Measurements from ENCODE around the gene CYP39A1. TPM values are rescaled to one million over a fixed set of nuclear protein-coding genes. Genes with fewer than 3 reads are reported as not detected.

The CYP39A1 gene
- total and polyA plus RNA-seq, 2 experiments from 2014 or later: 1.5 to 3.5 TPM

DNA sequence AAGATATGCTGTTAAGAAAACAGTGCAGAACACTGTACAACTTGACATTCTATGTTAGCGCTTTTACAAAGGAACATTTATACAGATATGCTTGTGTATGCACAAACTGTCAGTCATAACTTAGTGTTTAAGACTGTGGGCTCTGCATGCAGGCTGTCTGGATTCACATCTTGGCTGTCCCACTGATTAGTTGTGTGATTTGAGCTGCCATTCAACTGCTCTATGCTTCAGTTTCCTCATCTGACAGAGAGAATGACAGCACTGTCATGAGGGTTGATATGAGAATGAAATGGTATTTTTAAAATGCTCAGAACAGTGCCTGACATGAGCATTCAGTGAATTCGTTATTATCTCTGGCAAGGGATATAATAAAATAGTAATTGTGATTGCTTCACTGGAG lies 8.9 kb upstream of the CYP39A1 start (continued):
- TF ChIP-seq, protein P1, sequence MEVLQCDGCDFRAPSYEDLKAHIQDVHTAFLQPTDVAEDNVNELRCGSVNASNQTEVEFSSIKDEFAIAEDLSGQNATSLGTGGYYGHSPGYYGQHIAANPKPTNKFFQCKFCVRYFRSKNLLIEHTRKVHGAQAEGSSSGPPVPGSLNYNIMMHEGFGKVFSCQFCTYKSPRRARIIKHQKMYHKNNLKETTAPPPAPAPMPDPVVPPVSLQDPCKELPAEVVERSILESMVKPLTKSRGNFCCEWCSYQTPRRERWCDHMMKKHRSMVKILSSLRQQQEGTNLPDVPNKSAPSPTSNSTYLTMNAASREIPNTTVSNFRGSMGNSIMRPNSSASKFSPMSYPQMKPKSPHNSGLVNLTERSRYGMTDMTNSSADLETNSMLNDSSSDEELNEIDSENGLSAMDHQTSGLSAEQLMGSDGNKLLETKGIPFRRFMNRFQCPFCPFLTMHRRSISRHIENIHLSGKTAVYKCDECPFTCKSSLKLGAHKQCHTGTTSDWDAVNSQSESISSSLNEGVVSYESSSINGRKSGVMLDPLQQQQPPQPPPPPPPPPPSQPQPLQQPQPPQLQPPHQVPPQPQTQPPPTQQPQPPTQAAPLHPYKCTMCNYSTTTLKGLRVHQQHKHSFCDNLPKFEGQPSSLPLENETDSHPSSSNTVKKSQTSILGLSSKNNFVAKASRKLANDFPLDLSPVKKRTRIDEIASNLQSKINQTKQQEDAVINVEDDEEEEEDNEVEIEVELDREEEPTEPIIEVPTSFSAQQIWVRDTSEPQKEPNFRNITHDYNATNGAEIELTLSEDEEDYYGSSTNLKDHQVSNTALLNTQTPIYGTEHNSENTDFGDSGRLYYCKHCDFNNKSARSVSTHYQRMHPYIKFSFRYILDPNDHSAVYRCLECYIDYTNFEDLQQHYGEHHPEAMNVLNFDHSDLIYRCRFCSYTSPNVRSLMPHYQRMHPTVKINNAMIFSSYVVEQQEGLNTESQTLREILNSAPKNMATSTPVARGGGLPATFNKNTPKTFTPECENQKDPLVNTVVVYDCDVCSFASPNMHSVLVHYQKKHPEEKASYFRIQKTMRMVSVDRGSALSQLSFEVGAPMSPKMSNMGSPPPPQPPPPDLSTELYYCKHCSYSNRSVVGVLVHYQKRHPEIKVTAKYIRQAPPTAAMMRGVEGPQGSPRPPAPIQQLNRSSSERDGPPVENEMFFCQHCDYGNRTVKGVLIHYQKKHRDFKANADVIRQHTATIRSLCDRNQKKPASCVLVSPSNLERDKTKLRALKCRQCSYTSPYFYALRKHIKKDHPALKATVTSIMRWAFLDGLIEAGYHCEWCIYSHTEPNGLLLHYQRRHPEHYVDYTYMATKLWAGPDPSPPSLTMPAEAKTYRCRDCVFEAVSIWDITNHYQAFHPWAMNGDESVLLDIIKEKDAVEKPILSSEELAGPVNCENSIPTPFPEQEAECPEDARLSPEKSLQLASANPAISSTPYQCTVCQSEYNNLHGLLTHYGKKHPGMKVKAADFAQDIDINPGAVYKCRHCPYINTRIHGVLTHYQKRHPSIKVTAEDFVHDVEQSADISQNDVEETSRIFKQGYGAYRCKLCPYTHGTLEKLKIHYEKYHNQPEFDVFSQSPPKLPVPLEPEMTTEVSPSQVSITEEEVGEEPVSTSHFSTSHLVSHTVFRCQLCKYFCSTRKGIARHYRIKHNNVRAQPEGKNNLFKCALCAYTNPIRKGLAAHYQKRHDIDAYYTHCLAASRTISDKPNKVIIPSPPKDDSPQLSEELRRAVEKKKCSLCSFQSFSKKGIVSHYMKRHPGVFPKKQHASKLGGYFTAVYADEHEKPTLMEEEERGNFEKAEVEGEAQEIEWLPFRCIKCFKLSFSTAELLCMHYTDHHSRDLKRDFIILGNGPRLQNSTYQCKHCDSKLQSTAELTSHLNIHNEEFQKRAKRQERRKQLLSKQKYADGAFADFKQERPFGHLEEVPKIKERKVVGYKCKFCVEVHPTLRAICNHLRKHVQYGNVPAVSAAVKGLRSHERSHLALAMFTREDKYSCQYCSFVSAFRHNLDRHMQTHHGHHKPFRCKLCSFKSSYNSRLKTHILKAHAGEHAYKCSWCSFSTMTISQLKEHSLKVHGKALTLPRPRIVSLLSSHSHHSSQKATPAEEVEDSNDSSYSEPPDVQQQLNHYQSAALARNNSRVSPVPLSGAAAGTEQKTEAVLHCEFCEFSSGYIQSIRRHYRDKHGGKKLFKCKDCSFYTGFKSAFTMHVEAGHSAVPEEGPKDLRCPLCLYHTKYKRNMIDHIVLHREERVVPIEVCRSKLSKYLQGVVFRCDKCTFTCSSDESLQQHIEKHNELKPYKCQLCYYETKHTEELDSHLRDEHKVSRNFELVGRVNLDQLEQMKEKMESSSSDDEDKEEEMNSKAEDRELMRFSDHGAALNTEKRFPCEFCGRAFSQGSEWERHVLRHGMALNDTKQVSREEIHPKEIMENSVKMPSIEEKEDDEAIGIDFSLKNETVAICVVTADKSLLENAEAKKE (CRISPR knock-in tag; IDR thresholded peaks at IDR 0.05): no peak
- TF ChIP-seq NANOG (IDR thresholded peaks at IDR 0.05; ENCODE audit: borderline replicate concordance): no peak
- no peak for TF ChIP-seq ZNF114 (CRISPR knock-in tag; IDR thresholded peaks at IDR 0.05)
- no peak for TF ChIP-seq ZNF331 (CRISPR knock-in tag; IDR thresholded peaks at IDR 0.05; ENCODE audit: low read depth)
- TF ChIP-seq, protein P2, sequence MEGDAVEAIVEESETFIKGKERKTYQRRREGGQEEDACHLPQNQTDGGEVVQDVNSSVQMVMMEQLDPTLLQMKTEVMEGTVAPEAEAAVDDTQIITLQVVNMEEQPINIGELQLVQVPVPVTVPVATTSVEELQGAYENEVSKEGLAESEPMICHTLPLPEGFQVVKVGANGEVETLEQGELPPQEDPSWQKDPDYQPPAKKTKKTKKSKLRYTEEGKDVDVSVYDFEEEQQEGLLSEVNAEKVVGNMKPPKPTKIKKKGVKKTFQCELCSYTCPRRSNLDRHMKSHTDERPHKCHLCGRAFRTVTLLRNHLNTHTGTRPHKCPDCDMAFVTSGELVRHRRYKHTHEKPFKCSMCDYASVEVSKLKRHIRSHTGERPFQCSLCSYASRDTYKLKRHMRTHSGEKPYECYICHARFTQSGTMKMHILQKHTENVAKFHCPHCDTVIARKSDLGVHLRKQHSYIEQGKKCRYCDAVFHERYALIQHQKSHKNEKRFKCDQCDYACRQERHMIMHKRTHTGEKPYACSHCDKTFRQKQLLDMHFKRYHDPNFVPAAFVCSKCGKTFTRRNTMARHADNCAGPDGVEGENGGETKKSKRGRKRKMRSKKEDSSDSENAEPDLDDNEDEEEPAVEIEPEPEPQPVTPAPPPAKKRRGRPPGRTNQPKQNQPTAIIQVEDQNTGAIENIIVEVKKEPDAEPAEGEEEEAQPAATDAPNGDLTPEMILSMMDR (conservative IDR thresholded peaks at IDR 0.05; ENCODE audit: low read depth in 2 of 2): no peak
- TF ChIP-seq POLR2AphosphoS5 (IDR thresholded peaks at IDR 0.05; ENCODE audit: low read depth): no peak
- no peak for TF ChIP-seq JUNB (IDR thresholded peaks at IDR 0.05; ENCODE audit: unreplicated experiment)

DNA sequence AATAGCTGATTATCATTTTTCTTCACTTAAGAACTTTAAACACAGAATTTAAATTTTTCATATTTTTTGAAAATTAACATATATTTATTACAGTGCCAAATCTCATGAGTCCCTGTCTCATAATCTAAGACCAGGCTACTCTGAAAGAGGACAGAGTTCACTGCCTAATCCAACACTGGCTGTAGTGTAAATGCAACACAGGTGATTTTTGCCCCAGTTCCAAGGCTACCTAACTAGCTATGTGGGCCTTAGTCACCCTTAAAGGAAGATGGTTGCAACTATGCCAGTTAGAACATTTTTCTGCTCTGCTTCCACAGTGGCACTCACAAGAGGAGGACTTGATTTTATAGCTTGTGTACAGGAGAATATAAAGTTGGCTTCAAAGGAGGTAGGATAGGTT lies 5.0 kb upstream of the CYP39A1 start:
- H2AFZ ChIP-seq: no peak overlapping the region
- peaks cover 8% of the 10 kb centered on the region for H3K4me1 ChIP-seq (ENCODE audit: insufficient read depth)
- no peaks in the 10 kb centered on the region; the same call in 1 of the 2 replicates for H4K20me1 ChIP-seq (replicated peaks; ENCODE audit: insufficient read depth)
- Mint-ChIP-seq H3K27me3 (ENCODE audit: insufficient read depth, low read depth, poor library complexity) (peaks cover 12% of the 10 kb centered on the region), H3K4me1 (peaks cover 6% of the 10 kb centered on the region; the same call in 1 of the 3 replicates), H3K9me3 (no peaks in the 10 kb centered on the region; the same call in 2 of the 3 replicates), H3K4me3 (no peak overlapping the region), H3K36me3 (ENCODE audit: low read depth) (peaks cover 4% of the 10 kb centered on the region; the same call in 1 of the 3 replicates), H3K27ac (no peak overlapping the region)
- no peak overlapping the region for H3K4me3 ChIP-seq
- no peaks in the 10 kb centered on the region for H3K9me2 ChIP-seq (ENCODE audit: insufficient read depth)
- H3K27me3 ChIP-seq (ENCODE audit: insufficient read depth): peaks cover 12% of the 10 kb centered on the region
- H3K79me2 ChIP-seq (replicated peaks; ENCODE audit: insufficient read depth): no peaks in the 10 kb centered on the region
- H3K4me2 ChIP-seq: no peak overlapping the region
- ATAC-seq (no peak), DNase-seq (ENCODE audit: low spot score) (no peak)
- no peaks in the 10 kb centered on the region for H3F3A ChIP-seq (replicated peaks; ENCODE audit: low read depth)
- no peak overlapping the region for H3K27ac ChIP-seq (ENCODE audit: low read depth)
- no peaks in the 10 kb centered on the region; the same call in 1 of the 2 replicates for H3K36me3 ChIP-seq (ENCODE audit: insufficient read depth)
- TF ChIP-seq EZH2 (IDR thresholded peaks at IDR 0.05; ENCODE audit: low read depth, unreplicated experiment): no peak
- TF ChIP-seq JUNB (IDR thresholded peaks at IDR 0.05; ENCODE audit: unreplicated experiment): no peak
- TF ChIP-seq, protein P3, sequence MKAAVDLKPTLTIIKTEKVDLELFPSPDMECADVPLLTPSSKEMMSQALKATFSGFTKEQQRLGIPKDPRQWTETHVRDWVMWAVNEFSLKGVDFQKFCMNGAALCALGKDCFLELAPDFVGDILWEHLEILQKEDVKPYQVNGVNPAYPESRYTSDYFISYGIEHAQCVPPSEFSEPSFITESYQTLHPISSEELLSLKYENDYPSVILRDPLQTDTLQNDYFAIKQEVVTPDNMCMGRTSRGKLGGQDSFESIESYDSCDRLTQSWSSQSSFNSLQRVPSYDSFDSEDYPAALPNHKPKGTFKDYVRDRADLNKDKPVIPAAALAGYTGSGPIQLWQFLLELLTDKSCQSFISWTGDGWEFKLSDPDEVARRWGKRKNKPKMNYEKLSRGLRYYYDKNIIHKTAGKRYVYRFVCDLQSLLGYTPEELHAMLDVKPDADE (IDR thresholded peaks at IDR 0.05): no peak
- TF ChIP-seq NANOG (IDR thresholded peaks at IDR 0.05; ENCODE audit: borderline replicate concordance): no peak
- no peak for TF ChIP-seq ZNF331 (CRISPR knock-in tag; IDR thresholded peaks at IDR 0.05; ENCODE audit: low read depth)
- TF ChIP-seq, protein P2 (conservative IDR thresholded peaks at IDR 0.05; ENCODE audit: low read depth in 2 of 2): no peak
- no peak for TF ChIP-seq POLR2AphosphoS5 (IDR thresholded peaks at IDR 0.05; ENCODE audit: low read depth)
